ENCODE measurements around the gene HMCN2.

- TF ChIP-seq CTCF (IDR thresholded peaks at IDR 0.05) (no peak), POLR2A (IDR thresholded peaks at IDR 0.05) (no peak)
Measured at GRCh38 chr9:130284249-130284625, 18.7 kb downstream of the HMCN2 start.
